Measurements from ENCODE around the gene PIGS. TPM values are rescaled to one million over a fixed set of nuclear protein-coding genes. Genes with fewer than 3 reads are reported as not detected.
A peak's percentile ranks its signal among the peaks of the same experiment; 100 is the strongest.
"Not testable (repeated sequence)": the region's sequence is repeated elsewhere in the genome, so short reads cannot be mapped to it uniquely, and the experiment has no call there.

The PIGS gene
- total and polyA plus RNA-seq, 7 donors, result 17.2 to 66.3 (median 33.7) TPM

- no peak for TF ChIP-seq POLR2A (IDR thresholded peaks at IDR 0.05)
- TF ChIP-seq POLR2AphosphoS5 (IDR thresholded peaks at IDR 0.05), result no peak
- TF ChIP-seq CTCF (IDR thresholded peaks at IDR 0.05), result no peak
- TF ChIP-seq EP300 (IDR thresholded peaks at IDR 0.05), result no peak
- Histone ChIP-seq H3K4me1 (peaks cover 0 to 12% (median 10%) of the 10 kb centered on the region in 4 donors), H3K27ac (peak overlapping the region in 2 of 4 donors; percentile 29 to 35), H3K4me3 (peak overlapping the region in 1 of 4 donors; percentile 34), H3K9me3 (no peaks in the 10 kb centered on the region), H3K27me3 (no peaks in the 10 kb centered on the region), H3K36me3 (peaks cover 0 to 1% (median 0%) of the 10 kb centered on the region in 4 donors)
- DNase-seq, result no peak
- 98% methylated on average over 3 of the region's 3 CpGs for WGBS, 2 donors
- intact Hi-C loops (cut with DNase I), result no loop called here
These were observed 6.1 kb upstream of the PIGS start for GRCh38 chr17:28577466-28577824.

- WGBS, 2 donors, result 4 to 8% methylated on average over 26 of the region's 26 CpGs
- DNase-seq, result peak; percentile 97
- H3K4me3 ChIP-seq, result peak within 1 kb of the TSS in 3 of 4 donors; percentile 15 to 34 (median 31)
- H3K27me3 ChIP-seq, result no peaks in the 10 kb centered on the region
- no peaks in the 10 kb centered on the region for H3K36me3 ChIP-seq
- peak; percentile 61 to 87 for TF ChIP-seq POLR2A (IDR thresholded peaks at IDR 0.05)
- TF ChIP-seq POLR2AphosphoS5 (IDR thresholded peaks at IDR 0.05), result peak; percentile 89 to 99 (median 94)
- TF ChIP-seq EP300 (IDR thresholded peaks at IDR 0.05), result no peak
- peak in 1 of 4 experiments; percentile 10 for TF ChIP-seq CTCF (IDR thresholded peaks at IDR 0.05)
- H3K27ac ChIP-seq, result peak within 1 kb of the TSS in 3 of 4 donors; percentile 29 to 45 (median 35)
- peaks cover 0 to 17% (median 15%) of the 10 kb centered on the region in 4 donors for H3K4me1 ChIP-seq
- H3K9me3 ChIP-seq, result no peaks in the 10 kb centered on the region
- intact Hi-C loops (cut with DNase I), result no loop called here
These were observed 5.6 kb upstream of the PIGS start, which contains the start of gene ALDOC for GRCh38 chr17:28576758-28577465. ALDOC (minus strand) TSS chr17:28576895; CDS start chr17:28575532, 1,363 bp downstream.

DNA sequence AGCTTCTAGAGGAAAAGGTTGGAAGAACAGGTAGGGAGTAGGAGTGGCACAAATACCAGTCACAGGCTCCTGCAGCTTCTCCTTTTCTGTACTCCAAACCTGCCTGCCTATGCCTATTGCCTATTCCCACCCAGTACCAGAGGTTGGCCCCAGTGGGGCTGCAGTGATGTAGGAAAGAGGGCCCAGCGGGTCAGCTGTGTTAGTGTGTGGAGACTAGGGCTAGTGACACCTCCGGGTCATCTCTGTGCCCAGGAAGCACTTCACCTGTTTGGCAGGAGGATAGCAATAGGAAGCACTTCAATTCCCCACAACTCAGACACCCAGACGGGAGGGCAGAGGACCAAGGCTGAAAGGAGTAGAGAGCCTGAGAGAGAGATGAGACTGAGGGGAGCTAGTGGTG is 4.7 kb upstream of the PIGS start:
- H3K27me3 ChIP-seq; H3K27ac ChIP-seq; intact Hi-C loops (cut with DNase I); H3K4me3 ChIP-seq; H3K36me3 ChIP-seq; DNase-seq; H3K9me3 ChIP-seq: not testable (repeated sequence)
- WGBS, 2 donors, result 64 to 73% methylated on average over 3 of the region's 3 CpGs
- H3K4me1 ChIP-seq, result peaks cover 0 to 19% (median 17%) of the 10 kb centered on the region in 4 donors

- Histone ChIP-seq H3K27ac (no peak overlapping the region), H3K27me3 (no peaks in the 10 kb centered on the region), H3K4me3 (no peak overlapping the region), H3K36me3 (no peaks in the 10 kb centered on the region), H3K4me1 (peaks cover 0 to 26% (median 22%) of the 10 kb centered on the region in 4 donors), H3K9me3 (no peaks in the 10 kb centered on the region)
- no peak for TF ChIP-seq EP300 (IDR thresholded peaks at IDR 0.05)
- no peak for TF ChIP-seq POLR2AphosphoS5 (IDR thresholded peaks at IDR 0.05)
- intact Hi-C loops (cut with DNase I), result no loop called here
- WGBS, 2 donors, result 94 to 97% methylated on average over 14 of the region's 14 CpGs
- DNase-seq, result no peak
These were observed 3.9 kb upstream of the PIGS start for GRCh38 chr17:28575126-28575795.

DNA sequence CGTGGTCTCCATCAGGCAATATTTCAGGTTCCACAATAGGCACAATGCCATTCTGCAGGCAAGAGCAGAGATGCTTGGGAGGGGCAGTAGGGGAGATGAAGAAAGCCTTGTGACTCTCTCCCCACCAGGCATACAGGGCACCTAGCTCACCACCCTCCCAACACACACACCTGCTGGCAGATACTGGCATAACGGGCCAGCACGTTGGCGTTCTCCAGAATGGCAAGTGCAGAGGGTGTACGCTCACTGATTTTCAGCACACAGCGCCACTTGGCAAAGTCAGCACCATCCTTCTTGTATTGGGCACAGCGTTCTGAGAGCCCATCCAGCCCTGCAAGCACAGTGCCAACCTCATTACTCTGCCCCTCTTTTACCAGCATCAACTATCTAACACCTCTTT is 3.2 kb upstream of the PIGS start:
- TF ChIP-seq EP300 (IDR thresholded peaks at IDR 0.05), result no peak
- TF ChIP-seq POLR2A (IDR thresholded peaks at IDR 0.05), result no peak
- no peak for TF ChIP-seq POLR2AphosphoS5 (IDR thresholded peaks at IDR 0.05)
- no peak for TF ChIP-seq CTCF (IDR thresholded peaks at IDR 0.05)
- intact Hi-C loops (cut with DNase I), result no loop called here
- WGBS, 2 donors, result 79 to 94% methylated on average over 7 of the region's 7 CpGs
- Histone ChIP-seq H3K36me3 (no peaks in the 10 kb centered on the region), H3K9me3 (no peaks in the 10 kb centered on the region), H3K4me1 (peaks cover 0 to 32% (median 27%) of the 10 kb centered on the region in 4 donors), H3K4me3 (no peak overlapping the region), H3K27me3 (no peaks in the 10 kb centered on the region), H3K27ac (no peak overlapping the region)
- DNase-seq, result no peak

Data from sigmoid colon (tissue), 7 donors.